GM18499 (cell line): Measurements from ENCODE around the gene PIMREG.

Source experiments
- ATAC-seq: cut with Tn5 transposase; IDR thresholded peaks from one replicate; pipeline ENCODE4 v1.9.1; 2021; ENCODE audit warnings: moderate number of reproducible peaks; ENCODE audit not compliant: insufficient read depth, unreplicated experiment

PIMREG gene

DNA sequence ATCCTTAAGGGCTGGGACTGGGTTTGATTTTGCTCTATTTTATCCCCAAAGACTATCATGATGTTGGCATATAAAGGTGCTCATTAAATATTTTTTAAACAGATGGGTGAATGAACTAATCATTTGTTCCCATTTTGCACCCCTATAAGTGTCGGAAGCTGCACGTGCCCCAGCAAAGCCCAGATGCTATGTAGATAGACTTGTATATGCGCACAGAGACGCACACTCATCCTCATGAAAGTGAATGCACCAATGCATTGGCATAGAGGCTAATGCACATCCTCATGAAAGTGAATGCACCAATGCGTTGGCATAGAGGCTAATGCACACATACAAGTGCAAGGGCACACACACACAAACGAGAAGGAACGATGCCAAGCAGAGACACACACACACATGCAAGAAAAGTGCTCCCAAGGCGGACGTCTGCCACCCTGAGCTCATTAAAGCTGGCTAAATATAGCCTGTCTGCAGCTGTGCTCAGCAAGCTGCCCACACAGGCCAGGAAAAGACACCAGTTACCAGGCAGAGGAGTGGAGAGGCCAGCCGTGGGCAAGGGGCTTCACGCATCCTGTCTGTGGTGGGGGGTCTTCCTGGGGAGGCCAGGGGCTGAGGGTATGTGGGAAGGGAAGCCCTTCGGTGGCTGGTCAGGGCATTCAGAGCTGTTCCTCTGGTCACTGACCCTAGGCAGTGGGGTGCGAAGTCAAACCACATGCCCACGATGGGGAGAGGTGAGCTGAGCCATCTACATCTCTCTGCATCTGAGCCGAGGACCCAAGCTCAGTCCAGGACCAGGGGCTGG lies 52.6 kb downstream of the PIMREG start:
- no peak for ATAC-seq

DNA sequence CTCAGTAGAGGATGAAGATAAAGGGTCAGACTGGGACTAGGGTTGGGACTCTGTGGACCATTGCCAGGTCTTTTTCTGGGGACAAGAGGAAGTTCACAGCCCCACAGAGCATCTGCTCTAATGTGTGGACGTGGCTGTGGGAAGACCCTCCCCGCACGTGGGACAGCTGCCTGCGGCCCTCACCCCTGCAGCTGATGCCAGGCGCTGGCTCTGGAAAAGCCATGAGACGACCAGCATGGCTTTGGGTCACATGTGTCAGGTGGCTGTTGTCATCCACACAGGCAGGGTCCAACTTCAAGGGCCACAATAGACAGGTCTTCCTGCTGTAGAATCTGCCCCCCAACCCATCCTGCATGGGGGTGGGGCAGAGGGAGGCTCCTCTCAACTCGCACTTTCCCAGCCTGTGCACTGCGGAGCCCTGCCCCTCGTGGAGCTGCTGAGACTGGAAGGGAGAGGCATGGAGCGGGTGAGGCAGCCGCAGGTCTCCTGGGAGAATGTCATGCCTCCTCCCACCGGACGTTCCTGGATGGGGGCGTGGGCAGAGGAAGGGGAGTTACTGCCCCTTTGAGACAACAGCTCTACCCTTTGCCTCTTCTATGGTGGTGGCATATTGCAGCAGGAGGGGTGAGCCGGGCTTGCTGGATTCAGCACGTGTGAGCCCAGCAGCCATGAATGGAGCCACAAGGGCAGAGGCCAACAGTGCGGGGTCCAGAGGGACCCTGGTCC lies 53.4 kb downstream of the PIMREG start:
- no peak for ATAC-seq

DNA sequence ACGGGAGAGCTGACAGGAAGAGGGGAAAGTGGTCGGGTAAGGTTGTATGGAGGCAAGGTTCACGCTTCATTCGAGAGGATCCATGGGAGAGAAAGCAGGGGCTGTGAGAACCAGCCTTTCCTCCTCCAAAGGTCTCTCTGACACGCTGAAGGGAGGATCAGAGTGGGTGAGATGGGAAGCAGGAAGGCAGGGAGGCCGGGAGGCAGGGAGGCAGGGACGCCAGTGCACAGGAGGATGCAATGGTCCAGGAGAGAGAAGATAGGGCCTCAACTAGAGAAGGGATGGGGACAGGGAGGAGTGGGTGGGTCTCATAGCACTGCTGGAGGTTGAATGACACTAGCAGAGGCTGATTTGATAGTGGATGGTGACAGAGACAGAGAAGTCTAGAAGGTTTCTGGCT lies 54.1 kb downstream of the PIMREG start:
- no peak for ATAC-seq

DNA sequence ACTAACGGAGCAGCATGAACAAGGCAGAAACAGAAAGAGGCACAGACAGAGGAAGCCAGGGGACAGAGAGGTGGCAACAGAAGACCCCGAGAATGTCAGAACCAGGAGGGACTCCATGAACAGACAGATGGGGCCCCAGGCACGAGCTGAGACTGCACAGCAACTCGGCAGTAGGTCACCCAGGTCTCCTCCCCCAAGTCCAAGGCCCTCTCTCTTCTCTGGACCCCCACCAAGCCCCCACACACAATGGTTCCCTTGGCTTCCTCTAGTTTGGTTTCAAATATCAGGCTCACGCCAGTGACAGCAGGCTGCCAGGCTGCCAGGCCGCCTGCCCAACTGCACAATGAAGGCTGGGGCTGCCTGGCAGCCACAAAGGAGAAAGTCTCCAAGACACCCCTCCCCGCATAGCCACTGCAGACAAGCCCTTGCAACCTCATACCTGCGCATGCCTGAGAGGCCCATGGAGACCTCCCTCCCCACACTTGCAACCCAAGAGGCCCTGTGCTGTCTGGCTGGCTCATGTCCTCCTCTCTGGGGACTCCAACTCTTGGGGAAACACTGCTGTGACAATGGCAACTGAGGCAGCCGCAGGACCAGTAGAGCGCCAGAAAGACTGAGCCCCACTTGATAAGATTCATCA lies 54.8 kb downstream of the PIMREG start:
- ATAC-seq = no peak
